Coronary artery (tissue), 2 donors: ENCODE results near the gene PCA3.

Experiments
- DNase-seq: peaks from one replicate; pipeline ENCODE4 v3.0.0-alpha.2; 2017; ENCODE audit warnings: low spot score
- H3K27ac ChIP-seq, 2 donors: fragments of 200-600 bp; sonication (generic); one replicate each; pipeline ENCODE4 v1.5.1; 2016 to 2019
- H3K4me3 ChIP-seq: fragments of 200-600 bp; sonication (generic); 2 replicates; pipeline ENCODE4 v1.5.1; 2016; ENCODE audit warnings: mild to moderate bottlenecking, moderate library complexity
- TF ChIP-seq, protein P1 (sequence below): fragments of 200-600 bp; sonication (generic); IDR thresholded peaks from one replicate; pipeline ENCODE4 v1.5.1; 2019; ENCODE audit warnings: antibody characterized with exemption

The PCA3 gene

DNA sequence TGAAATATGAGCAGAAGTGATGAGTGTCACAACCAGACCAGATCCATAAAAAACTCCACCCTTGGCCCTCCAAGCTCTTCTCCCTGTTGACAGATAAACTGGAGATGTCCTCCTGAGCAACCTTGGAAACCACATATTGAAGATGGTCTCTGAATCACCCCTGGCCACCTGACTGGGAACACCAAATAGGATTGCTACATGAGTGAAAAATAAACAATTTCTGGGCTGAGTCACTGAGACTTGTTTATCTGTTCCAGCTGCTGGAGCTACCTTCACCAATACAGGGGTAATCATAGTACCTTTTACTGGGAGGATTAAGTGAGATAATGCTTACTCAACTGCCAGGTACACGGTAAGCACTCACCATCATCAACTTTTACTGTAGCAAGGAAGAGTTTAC lies 53.3 kb downstream of the PCA3 start:
- H3K4me3 ChIP-seq, result no peak overlapping the region
- TF ChIP-seq, protein P1, sequence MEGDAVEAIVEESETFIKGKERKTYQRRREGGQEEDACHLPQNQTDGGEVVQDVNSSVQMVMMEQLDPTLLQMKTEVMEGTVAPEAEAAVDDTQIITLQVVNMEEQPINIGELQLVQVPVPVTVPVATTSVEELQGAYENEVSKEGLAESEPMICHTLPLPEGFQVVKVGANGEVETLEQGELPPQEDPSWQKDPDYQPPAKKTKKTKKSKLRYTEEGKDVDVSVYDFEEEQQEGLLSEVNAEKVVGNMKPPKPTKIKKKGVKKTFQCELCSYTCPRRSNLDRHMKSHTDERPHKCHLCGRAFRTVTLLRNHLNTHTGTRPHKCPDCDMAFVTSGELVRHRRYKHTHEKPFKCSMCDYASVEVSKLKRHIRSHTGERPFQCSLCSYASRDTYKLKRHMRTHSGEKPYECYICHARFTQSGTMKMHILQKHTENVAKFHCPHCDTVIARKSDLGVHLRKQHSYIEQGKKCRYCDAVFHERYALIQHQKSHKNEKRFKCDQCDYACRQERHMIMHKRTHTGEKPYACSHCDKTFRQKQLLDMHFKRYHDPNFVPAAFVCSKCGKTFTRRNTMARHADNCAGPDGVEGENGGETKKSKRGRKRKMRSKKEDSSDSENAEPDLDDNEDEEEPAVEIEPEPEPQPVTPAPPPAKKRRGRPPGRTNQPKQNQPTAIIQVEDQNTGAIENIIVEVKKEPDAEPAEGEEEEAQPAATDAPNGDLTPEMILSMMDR, result no peak
- H3K27ac ChIP-seq, result peak overlapping the region; percentile 73 to 81
- DNase-seq, result no peak

DNA sequence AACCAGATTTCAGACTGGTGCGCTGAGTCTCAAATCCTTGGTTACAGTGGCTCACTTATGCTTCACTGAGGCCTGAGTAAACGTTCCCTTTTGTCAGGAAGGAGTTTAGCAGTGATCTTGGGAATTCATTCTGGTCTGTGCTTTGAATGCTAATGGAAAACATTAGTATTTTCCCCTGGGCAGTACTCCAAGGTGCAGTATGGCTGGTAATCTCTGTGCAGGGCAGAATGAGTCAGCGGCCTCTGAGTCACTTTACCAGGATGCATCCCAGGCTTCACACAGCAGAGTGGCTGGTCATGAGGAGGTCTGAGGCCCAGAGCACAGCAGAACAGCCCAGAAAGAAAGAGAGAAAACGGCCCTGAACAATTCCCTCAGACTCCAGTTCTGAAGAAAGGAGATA lies 54.0 kb downstream of the PCA3 start:
- Histone ChIP-seq H3K4me3 (no peak overlapping the region), H3K27ac (peak overlapping the region; percentile 73 to 81)
- TF ChIP-seq, protein P1, result no peak
- peak; percentile 91 for DNase-seq

GRCh38 chr9:76820431-76820830 lies 56.2 kb downstream of the PCA3 start:
- H3K4me3 ChIP-seq, result no peak overlapping the region
- no peak overlapping the region for H3K27ac ChIP-seq
- no peak for DNase-seq
- TF ChIP-seq, protein P1, result no peak

- Histone ChIP-seq H3K4me3 (no peak overlapping the region), H3K27ac (no peak overlapping the region)
- no peak for DNase-seq
- TF ChIP-seq, protein P1, result no peak
These were observed 63.2 kb downstream of the PCA3 start for GRCh38 chr9:76827296-76828080.

- Histone ChIP-seq H3K27ac (peak overlapping the region in 1 of 2 donors; percentile 19), H3K4me3 (no peak overlapping the region)
- no peak for DNase-seq
- TF ChIP-seq, protein P1, result no peak
These were observed 64.2 kb downstream of the PCA3 start for GRCh38 chr9:76828447-76828846.

- no peak for DNase-seq
- peak overlapping the region; percentile 86 to 91 for H3K27ac ChIP-seq
- H3K4me3 ChIP-seq, result peak overlapping the region; percentile 50
- TF ChIP-seq, protein P1, result no peak
These were observed 71.5 kb downstream of the PCA3 start for GRCh38 chr9:76835571-76836283.
